ENCODE data around the gene TNFAIP1. TPM values are rescaled to one million over a fixed set of nuclear protein-coding genes. Genes with fewer than 3 reads are reported as not detected.

TNFAIP1 gene
- total RNA-seq, 1 experiment from 2014 or later = 21.3 TPM

DNA sequence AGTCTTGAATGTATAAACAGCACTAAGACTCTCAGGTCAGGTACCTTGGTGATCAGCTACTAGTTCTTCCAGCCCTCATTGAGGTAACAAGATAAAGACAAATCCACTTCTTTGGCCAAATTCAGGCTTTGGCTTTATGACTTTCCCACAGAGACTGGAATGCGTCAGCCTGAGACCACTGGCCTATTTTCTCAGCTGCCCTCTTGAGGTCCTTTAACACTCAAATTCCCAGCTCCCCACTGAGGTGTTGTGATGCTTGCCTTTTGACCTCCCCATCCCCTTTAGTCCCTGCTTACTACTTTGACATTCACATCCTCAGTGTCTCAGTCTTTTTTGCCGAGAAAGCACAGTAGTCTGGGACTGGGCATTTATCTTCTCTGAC is 10.6 kb downstream of the TNFAIP1 start:
- ATAC-seq (no peak; the same call in 1 of the 2 replicates), DNase-seq (ENCODE audit: low spot score) (no peak)
- no peak overlapping the region for H3K4me3 Mint-ChIP-seq
- H3K27me3 Mint-ChIP-seq (ENCODE audit: low read depth) = no peaks in the 10 kb centered on the region
- H3K36me3 Mint-ChIP-seq = peaks cover 53% of the 10 kb centered on the region
- peak overlapping the region; percentile 68 for H3K27ac Mint-ChIP-seq
- H3K4me1 Mint-ChIP-seq = peaks cover 6% of the 10 kb centered on the region; the same call in 1 of the 2 replicates
- no peak for TF ChIP-seq ZBTB21 (CRISPR knock-in tag; IDR thresholded peaks at IDR 0.05; ENCODE audit: borderline replicate concordance)
- no peak for TF ChIP-seq NR2C2 (CRISPR knock-in tag; IDR thresholded peaks at IDR 0.05)
- no peak for TF ChIP-seq ZNF232 (CRISPR knock-in tag; IDR thresholded peaks at IDR 0.05)
- no peak for TF ChIP-seq KAT7 (CRISPR knock-in tag; IDR thresholded peaks at IDR 0.05; ENCODE audit: borderline replicate concordance)
- TF ChIP-seq, protein P1, sequence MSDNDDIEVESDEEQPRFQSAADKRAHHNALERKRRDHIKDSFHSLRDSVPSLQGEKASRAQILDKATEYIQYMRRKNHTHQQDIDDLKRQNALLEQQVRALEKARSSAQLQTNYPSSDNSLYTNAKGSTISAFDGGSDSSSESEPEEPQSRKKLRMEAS (CRISPR knock-in tag; IDR thresholded peaks at IDR 0.05) = no peak
- TF ChIP-seq ZNF317 (CRISPR knock-in tag; IDR thresholded peaks at IDR 0.05; ENCODE audit: borderline replicate concordance, low read depth) = no peak
- TF ChIP-seq NR3C1 (CRISPR knock-in tag; conservative IDR thresholded peaks at IDR 0.05; ENCODE audit: low read depth) = no peak
- TF ChIP-seq, protein P2, sequence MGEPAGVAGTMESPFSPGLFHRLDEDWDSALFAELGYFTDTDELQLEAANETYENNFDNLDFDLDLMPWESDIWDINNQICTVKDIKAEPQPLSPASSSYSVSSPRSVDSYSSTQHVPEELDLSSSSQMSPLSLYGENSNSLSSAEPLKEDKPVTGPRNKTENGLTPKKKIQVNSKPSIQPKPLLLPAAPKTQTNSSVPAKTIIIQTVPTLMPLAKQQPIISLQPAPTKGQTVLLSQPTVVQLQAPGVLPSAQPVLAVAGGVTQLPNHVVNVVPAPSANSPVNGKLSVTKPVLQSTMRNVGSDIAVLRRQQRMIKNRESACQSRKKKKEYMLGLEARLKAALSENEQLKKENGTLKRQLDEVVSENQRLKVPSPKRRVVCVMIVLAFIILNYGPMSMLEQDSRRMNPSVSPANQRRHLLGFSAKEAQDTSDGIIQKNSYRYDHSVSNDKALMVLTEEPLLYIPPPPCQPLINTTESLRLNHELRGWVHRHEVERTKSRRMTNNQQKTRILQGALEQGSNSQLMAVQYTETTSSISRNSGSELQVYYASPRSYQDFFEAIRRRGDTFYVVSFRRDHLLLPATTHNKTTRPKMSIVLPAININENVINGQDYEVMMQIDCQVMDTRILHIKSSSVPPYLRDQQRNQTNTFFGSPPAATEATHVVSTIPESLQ (CRISPR knock-in tag; IDR thresholded peaks at IDR 0.05) = no peak
- no peak for TF ChIP-seq ZNF121 (CRISPR knock-in tag; IDR thresholded peaks at IDR 0.05)
- no peak for TF ChIP-seq ELF4 (CRISPR knock-in tag; IDR thresholded peaks at IDR 0.05; ENCODE audit: low read depth)
- TF ChIP-seq, protein P3, sequence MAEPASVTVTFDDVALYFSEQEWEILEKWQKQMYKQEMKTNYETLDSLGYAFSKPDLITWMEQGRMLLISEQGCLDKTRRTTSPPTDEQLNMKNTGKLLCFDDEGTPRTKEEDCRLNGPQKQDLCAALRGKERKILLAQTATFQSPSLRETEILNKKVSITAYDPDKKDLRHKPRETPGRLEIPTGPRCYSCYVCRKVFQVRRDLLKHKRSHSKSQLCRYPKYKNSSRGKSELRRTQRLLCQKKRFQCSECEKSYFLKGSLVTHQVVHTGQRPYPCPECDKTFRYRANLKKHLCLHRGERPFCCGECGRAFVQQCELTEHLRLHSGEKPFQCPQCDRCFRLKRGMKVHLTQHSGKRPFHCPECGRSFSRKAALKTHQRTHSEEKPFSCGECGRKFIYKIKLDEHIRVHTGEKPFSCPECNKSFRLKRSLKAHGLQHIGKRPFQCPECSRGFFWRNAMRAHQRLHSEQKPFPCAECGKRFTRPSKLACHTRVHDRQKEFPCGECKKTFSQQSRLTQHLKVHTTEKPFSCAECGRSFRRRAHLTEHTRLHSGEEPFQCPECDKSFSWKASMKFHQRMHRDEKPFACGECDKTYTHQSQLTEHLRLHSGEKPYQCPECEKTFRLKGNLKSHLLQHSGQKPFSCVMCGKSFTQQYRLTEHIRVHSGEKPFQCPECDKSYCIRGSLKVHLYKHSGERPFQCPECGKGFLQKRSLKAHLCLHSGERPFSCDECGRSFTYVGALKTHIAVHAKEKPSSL (CRISPR knock-in tag; conservative IDR thresholded peaks at IDR 0.05) = no peak
- no peak for TF ChIP-seq ZNF416 (CRISPR knock-in tag; IDR thresholded peaks at IDR 0.05)
- TF ChIP-seq, protein P4, sequence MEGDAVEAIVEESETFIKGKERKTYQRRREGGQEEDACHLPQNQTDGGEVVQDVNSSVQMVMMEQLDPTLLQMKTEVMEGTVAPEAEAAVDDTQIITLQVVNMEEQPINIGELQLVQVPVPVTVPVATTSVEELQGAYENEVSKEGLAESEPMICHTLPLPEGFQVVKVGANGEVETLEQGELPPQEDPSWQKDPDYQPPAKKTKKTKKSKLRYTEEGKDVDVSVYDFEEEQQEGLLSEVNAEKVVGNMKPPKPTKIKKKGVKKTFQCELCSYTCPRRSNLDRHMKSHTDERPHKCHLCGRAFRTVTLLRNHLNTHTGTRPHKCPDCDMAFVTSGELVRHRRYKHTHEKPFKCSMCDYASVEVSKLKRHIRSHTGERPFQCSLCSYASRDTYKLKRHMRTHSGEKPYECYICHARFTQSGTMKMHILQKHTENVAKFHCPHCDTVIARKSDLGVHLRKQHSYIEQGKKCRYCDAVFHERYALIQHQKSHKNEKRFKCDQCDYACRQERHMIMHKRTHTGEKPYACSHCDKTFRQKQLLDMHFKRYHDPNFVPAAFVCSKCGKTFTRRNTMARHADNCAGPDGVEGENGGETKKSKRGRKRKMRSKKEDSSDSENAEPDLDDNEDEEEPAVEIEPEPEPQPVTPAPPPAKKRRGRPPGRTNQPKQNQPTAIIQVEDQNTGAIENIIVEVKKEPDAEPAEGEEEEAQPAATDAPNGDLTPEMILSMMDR (IDR thresholded peaks at IDR 0.05) = no peak
- no peak for TF ChIP-seq JAZF1 (CRISPR knock-in tag; IDR thresholded peaks at IDR 0.05)
- no peak for TF ChIP-seq NFYB (CRISPR knock-in tag; conservative IDR thresholded peaks at IDR 0.05; ENCODE audit: low read depth)
- TF ChIP-seq, protein P5, sequence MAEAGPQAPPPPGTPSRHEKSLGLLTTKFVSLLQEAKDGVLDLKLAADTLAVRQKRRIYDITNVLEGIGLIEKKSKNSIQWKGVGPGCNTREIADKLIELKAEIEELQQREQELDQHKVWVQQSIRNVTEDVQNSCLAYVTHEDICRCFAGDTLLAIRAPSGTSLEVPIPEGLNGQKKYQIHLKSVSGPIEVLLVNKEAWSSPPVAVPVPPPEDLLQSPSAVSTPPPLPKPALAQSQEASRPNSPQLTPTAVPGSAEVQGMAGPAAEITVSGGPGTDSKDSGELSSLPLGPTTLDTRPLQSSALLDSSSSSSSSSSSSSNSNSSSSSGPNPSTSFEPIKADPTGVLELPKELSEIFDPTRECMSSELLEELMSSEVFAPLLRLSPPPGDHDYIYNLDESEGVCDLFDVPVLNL (CRISPR knock-in tag; IDR thresholded peaks at IDR 0.05; ENCODE audit: borderline replicate concordance, low read depth) = no peak
- no peak for TF ChIP-seq RELA (CRISPR knock-in tag; IDR thresholded peaks at IDR 0.05; ENCODE audit: borderline replicate concordance)
- TF ChIP-seq, protein P6, sequence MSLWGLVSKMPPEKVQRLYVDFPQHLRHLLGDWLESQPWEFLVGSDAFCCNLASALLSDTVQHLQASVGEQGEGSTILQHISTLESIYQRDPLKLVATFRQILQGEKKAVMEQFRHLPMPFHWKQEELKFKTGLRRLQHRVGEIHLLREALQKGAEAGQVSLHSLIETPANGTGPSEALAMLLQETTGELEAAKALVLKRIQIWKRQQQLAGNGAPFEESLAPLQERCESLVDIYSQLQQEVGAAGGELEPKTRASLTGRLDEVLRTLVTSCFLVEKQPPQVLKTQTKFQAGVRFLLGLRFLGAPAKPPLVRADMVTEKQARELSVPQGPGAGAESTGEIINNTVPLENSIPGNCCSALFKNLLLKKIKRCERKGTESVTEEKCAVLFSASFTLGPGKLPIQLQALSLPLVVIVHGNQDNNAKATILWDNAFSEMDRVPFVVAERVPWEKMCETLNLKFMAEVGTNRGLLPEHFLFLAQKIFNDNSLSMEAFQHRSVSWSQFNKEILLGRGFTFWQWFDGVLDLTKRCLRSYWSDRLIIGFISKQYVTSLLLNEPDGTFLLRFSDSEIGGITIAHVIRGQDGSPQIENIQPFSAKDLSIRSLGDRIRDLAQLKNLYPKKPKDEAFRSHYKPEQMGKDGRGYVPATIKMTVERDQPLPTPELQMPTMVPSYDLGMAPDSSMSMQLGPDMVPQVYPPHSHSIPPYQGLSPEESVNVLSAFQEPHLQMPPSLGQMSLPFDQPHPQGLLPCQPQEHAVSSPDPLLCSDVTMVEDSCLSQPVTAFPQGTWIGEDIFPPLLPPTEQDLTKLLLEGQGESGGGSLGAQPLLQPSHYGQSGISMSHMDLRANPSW (CRISPR knock-in tag; conservative IDR thresholded peaks at IDR 0.05; ENCODE audit: low read depth) = no peak
- POLR2A ChIA-PET = no interaction called here
- no peaks in the 10 kb centered on the region for H3K9me3 Mint-ChIP-seq
- CTCF ChIA-PET = interaction anchor here (1.6 to 3.5 kb wide), 3 partner anchors 10 to 71 kb away, joined by 4 to 26 read pairs (median 7); partner anchors contain the start of genes IFT20, POLDIP2 and TNFAIP1

Data from WTC11 (cell line).